Measurements from ENCODE around the gene MLC1.

MLC1 gene

GRCh38 chr22:50044485-50045118, 40.6 kb downstream of the MLC1 start:
- TF ChIP-seq FOXK2 (IDR thresholded peaks at IDR 0.05): no peak
- TF ChIP-seq ELF4 (IDR thresholded peaks at IDR 0.05): no peak
- TF ChIP-seq LEF1 (IDR thresholded peaks at IDR 0.05; ENCODE audit: borderline replicate concordance): no peak
- TF ChIP-seq SUZ12 (IDR thresholded peaks at IDR 0.05): no peak
- no peak for TF ChIP-seq CTBP1 (IDR thresholded peaks at IDR 0.05; ENCODE audit: borderline replicate concordance)
- no peak for TF ChIP-seq NFRKB (IDR thresholded peaks at IDR 0.05)
- no peak for TF ChIP-seq PKNOX1 (IDR thresholded peaks at IDR 0.05)
- TF ChIP-seq ZNF384 (IDR thresholded peaks at IDR 0.05): no peak
- no peak for TF ChIP-seq FOXA1 (IDR thresholded peaks at IDR 0.05)
- TF ChIP-seq L3MBTL2 (conservative IDR thresholded peaks at IDR 0.05): no peak
- no peak for TF ChIP-seq BHLHE40 (IDR thresholded peaks at IDR 0.05; ENCODE audit: borderline replicate concordance)
- TF ChIP-seq TARDBP (IDR thresholded peaks at IDR 0.05): no peak
- no peak for TF ChIP-seq HDGF (IDR thresholded peaks at IDR 0.05; ENCODE audit: borderline replicate concordance)
- TF ChIP-seq FOXM1 (IDR thresholded peaks at IDR 0.05; ENCODE audit: borderline replicate concordance): no peak
- CTCF ChIA-PET: no interaction called here
- POLR2A ChIA-PET: no interaction called here
- no peak for DNase-seq (ENCODE audit: extremely low spot score)

- ChIA-PET POLR2A (no interaction called here), CTCF (no interaction called here)
- no peak for DNase-seq (ENCODE audit: extremely low spot score)
- TF ChIP-seq CTBP1 (IDR thresholded peaks at IDR 0.05; ENCODE audit: borderline replicate concordance): no peak
- no peak for TF ChIP-seq NFRKB (IDR thresholded peaks at IDR 0.05)
- TF ChIP-seq PKNOX1 (IDR thresholded peaks at IDR 0.05): no peak
- no peak for TF ChIP-seq FOXK2 (IDR thresholded peaks at IDR 0.05)
- TF ChIP-seq ZNF384 (IDR thresholded peaks at IDR 0.05): no peak
- no peak for TF ChIP-seq FOXA1 (IDR thresholded peaks at IDR 0.05)
- TF ChIP-seq TARDBP (IDR thresholded peaks at IDR 0.05): no peak
- no peak for TF ChIP-seq ARNT (IDR thresholded peaks at IDR 0.05)
Observed at GRCh38 chr22:50041361-50042065, 43.7 kb downstream of the MLC1 start.

- DNase-seq (ENCODE audit: extremely low spot score): no peak
- CTCF ChIA-PET: no interaction called here
- TF ChIP-seq ARNT (IDR thresholded peaks at IDR 0.05) (no peak), LEF1 (IDR thresholded peaks at IDR 0.05; ENCODE audit: borderline replicate concordance) (no peak), BHLHE40 (IDR thresholded peaks at IDR 0.05; ENCODE audit: borderline replicate concordance) (no peak), NFRKB (IDR thresholded peaks at IDR 0.05) (no peak), SP1 (IDR thresholded peaks at IDR 0.05) (no peak), FOXA1 (IDR thresholded peaks at IDR 0.05) (no peak), ZNF384 (IDR thresholded peaks at IDR 0.05) (no peak), L3MBTL2 (conservative IDR thresholded peaks at IDR 0.05) (no peak), FOXK2 (IDR thresholded peaks at IDR 0.05) (no peak), SUZ12 (IDR thresholded peaks at IDR 0.05) (no peak), PKNOX1 (IDR thresholded peaks at IDR 0.05) (no peak)
- POLR2A ChIA-PET: no interaction called here
Observed at GRCh38 chr22:50040717-50041116, 44.5 kb downstream of the MLC1 start.

- no peak for TF ChIP-seq SP1 (IDR thresholded peaks at IDR 0.05)
- no peak for TF ChIP-seq FOXK2 (IDR thresholded peaks at IDR 0.05)
- TF ChIP-seq LEF1 (IDR thresholded peaks at IDR 0.05; ENCODE audit: borderline replicate concordance): no peak
- no peak for TF ChIP-seq HDGF (IDR thresholded peaks at IDR 0.05; ENCODE audit: borderline replicate concordance)
- no peak for TF ChIP-seq L3MBTL2 (conservative IDR thresholded peaks at IDR 0.05)
- TF ChIP-seq BHLHE40 (IDR thresholded peaks at IDR 0.05; ENCODE audit: borderline replicate concordance): no peak
- no peak for TF ChIP-seq NFRKB (IDR thresholded peaks at IDR 0.05)
- TF ChIP-seq CTBP1 (IDR thresholded peaks at IDR 0.05; ENCODE audit: borderline replicate concordance): no peak
- TF ChIP-seq TARDBP (IDR thresholded peaks at IDR 0.05): no peak
- no peak for TF ChIP-seq PKNOX1 (IDR thresholded peaks at IDR 0.05)
- no peak for TF ChIP-seq FOXA1 (IDR thresholded peaks at IDR 0.05)
- no peak for TF ChIP-seq SUZ12 (IDR thresholded peaks at IDR 0.05)
- no peak for TF ChIP-seq ZNF384 (IDR thresholded peaks at IDR 0.05)
- no peak for TF ChIP-seq ARNT (IDR thresholded peaks at IDR 0.05)
- TF ChIP-seq ELF4 (IDR thresholded peaks at IDR 0.05): no peak
- no peak for TF ChIP-seq FOXM1 (IDR thresholded peaks at IDR 0.05; ENCODE audit: borderline replicate concordance)
- CTCF ChIA-PET: no interaction called here
- DNase-seq (ENCODE audit: extremely low spot score): no peak
- POLR2A ChIA-PET: no interaction called here
Observed at GRCh38 chr22:50039669-50040443, 45.4 kb downstream of the MLC1 start.
